AG10803 (cell line): ENCODE results near the gene DMD.

Experiments used
- DNase-seq: peaks from one replicate; pipeline ENCODE4 v3.0.0; 2010; ENCODE audit warnings: low read depth
- H3K4me3 ChIP-seq: 2 replicates; pipeline ENCODE4 v1.5.1; 2011; ENCODE audit warnings: mild to moderate bottlenecking, low read length, control low read depth
- CTCF ChIP-seq: conservative IDR thresholded peaks from 2 replicates; pipeline ENCODE4 v1.5.1; 2011; ENCODE audit warnings: mild to moderate bottlenecking, low read length, control low read depth, inconsistent platforms

DMD gene

GRCh38 chrX:32155044-32155638 lies 1056.2 kb downstream of the DMD start:
- no peak for DNase-seq
- no peak overlapping the region for H3K4me3 ChIP-seq
- no peak for TF ChIP-seq CTCF

DNA sequence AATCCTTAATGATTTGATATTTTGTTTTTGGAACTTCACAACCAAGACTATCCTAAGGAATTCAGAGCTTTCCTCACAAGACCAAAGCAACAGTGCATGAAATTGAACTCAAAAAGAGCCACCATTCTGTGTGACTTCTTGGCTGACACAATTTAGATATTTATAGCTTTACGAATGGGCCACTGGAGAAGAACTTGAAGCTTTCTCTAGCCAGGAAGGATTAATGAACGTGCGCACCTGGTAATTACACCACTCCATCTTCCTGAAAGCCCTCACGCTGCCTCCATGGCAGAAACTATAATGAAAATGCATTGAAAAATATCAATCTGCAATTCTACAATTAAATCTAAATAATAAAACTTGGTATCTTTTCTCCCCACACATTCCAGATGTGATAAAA lies 1057.8 kb downstream of the DMD start:
- no peak overlapping the region for H3K4me3 ChIP-seq
- no peak for TF ChIP-seq CTCF
- DNase-seq = no peak

- TF ChIP-seq CTCF = no peak
- H3K4me3 ChIP-seq = no peak overlapping the region
- DNase-seq = no peak
These were observed 1061.2 kb downstream of the DMD start for GRCh38 chrX:32150141-32150540.

DNA sequence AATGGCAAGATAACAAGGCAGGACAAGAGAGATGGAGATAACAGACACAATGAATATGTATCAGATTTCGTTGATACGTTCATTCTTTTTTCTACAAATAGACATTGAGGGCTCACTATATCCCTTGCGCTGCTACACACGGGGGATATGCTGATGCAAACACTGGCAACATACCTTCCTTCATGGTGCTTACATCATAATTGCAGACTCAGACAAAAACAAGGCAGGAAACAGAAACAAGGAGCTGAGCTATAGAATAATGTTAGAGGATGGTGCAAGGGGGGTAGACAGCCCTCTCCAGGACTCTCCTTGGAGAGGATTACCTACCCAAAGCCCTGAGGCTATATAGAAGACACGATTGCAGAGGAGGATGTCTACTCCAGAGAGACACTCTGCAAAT lies 1069.5 kb downstream of the DMD start:
- H3K4me3 ChIP-seq = no peak overlapping the region
- DNase-seq = no peak
- TF ChIP-seq CTCF = no peak

GRCh38 chrX:32139476-32139875 lies 1071.9 kb downstream of the DMD start:
- TF ChIP-seq CTCF = no peak
- H3K4me3 ChIP-seq = no peak overlapping the region
- DNase-seq = no peak

DNA sequence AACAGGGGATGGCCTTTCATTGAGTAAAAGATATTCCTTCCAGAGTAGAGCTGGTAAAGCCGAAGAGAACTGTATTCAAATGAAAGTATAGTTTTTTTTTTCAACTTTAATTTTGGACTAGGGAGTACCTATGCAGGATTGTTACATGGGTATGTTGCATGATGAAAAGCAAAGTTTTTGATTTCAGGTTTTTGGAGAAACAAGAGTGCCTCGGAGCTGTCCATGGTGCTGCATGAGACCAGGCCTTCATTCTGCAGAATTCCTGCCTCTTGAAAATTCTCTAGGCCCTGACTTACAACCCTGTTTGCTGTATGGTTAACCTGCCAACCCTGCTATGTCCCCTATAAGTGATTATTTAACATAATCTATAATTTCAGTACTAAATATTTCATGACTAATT lies 1073.8 kb downstream of the DMD start:
- no peak for TF ChIP-seq CTCF
- no peak for DNase-seq

GRCh38 chrX:32126997-32127396 lies 1084.4 kb downstream of the DMD start:
- no peak for TF ChIP-seq CTCF
- no peak for DNase-seq
- no peak overlapping the region for H3K4me3 ChIP-seq

More for the DNA sequence above, 1073.8 kb downstream of the DMD start:
- H3K4me3 ChIP-seq = no peak overlapping the region
